Liver (tissue), 9 donors: ENCODE measurements around the gene FAM3A. TPM values are rescaled to one million over a fixed set of nuclear protein-coding genes. Genes with fewer than 3 reads are reported as not detected.

Experiments used
- DNase-seq: peaks from one replicate; pipeline ENCODE4 v3.0.0-alpha.2; 2017; ENCODE audit warnings: low spot score
- H3K27ac ChIP-seq, 2 donors: one replicate each; pipeline ENCODE4 v1.7.0; 2013; ENCODE audit warnings: inconsistent platforms in 2 of 2, low read length in 2 of 2, control low read depth in 1 of 2, low read depth in 1 of 2, mild to moderate bottlenecking in 1 of 2
- H3K27me3 ChIP-seq, 4 donors: one replicate each; pipeline versions ENCODE4 v1.6.1 to v1.7.0; 2013; ENCODE audit warnings: low read length in 3 of 4, inconsistent platforms in 1 of 4, mild to moderate bottlenecking in 1 of 4, moderate library complexity in 1 of 4; ENCODE audit not compliant: control insufficient read depth in 4 of 4, insufficient read depth in 4 of 4
- H3K36me3 ChIP-seq, 4 donors: one replicate each; pipeline versions ENCODE4 v1.6.1 to v1.7.0; 2013; ENCODE audit warnings: low read length in 3 of 4, mild to moderate bottlenecking in 3 of 4, low read depth in 1 of 4, moderate library complexity in 1 of 4; ENCODE audit not compliant: control insufficient read depth in 4 of 4, insufficient read depth in 3 of 4
- H3K4me1 ChIP-seq, 4 donors: one replicate each; pipeline versions ENCODE4 v1.6.1 to v1.7.0; 2013; ENCODE audit warnings: low read length in 3 of 4, mild to moderate bottlenecking in 3 of 4, moderate library complexity in 1 of 4; ENCODE audit not compliant: control insufficient read depth in 4 of 4, insufficient read depth in 4 of 4
- H3K4me3 ChIP-seq, 3 donors: one replicate each; pipeline versions ENCODE4 v1.6.1 to v1.7.0; 2013; ENCODE audit warnings: low read length in 3 of 3, control low read depth in 1 of 3, low read depth in 1 of 3, mild to moderate bottlenecking in 1 of 3
- H3K9ac ChIP-seq, 2 donors: one replicate each; pipeline ENCODE4 v1.7.0; 2013; ENCODE audit warnings: low read length in 2 of 2, mild to moderate bottlenecking in 2 of 2, moderate library complexity in 2 of 2, control low read depth in 1 of 2, low read depth in 1 of 2
- H3K9me3 ChIP-seq, 4 donors: one replicate each; pipeline versions ENCODE4 v1.6.1 to v1.7.0; 2013; ENCODE audit warnings: low read length in 3 of 4; ENCODE audit not compliant: control insufficient read depth in 4 of 4
- CTCF ChIP-seq: fragments of 150-350 bp; IDR thresholded peaks from 2 replicates; pipeline ENCODE4 v1.5.1; 2017; ENCODE audit warnings: improper control_type of control experiment, low read depth, low read length; ENCODE audit not compliant: missing input control
- EGR1 ChIP-seq, 2 donors: IDR thresholded peaks; 2 replicates each; pipeline ENCODE4 v1.6.1; 2016 to 2018; ENCODE audit warnings: antibody characterized with exemption in 2 of 2, low read depth in 2 of 2
- FOXA1 ChIP-seq: IDR thresholded peaks from 2 replicates; pipeline ENCODE4 v1.6.1; 2016; ENCODE audit warnings: antibody characterized with exemption
- FOXA2 ChIP-seq: IDR thresholded peaks from 2 replicates; pipeline ENCODE4 v1.6.1; 2016; ENCODE audit warnings: antibody characterized with exemption
- GABPA ChIP-seq, 2 donors: IDR thresholded peaks in 1 of 2; conservative IDR thresholded peaks in 1 of 2; 2 replicates each; pipeline ENCODE4 v1.6.1; 2016; ENCODE audit warnings: antibody characterized with exemption in 2 of 2, mild to moderate bottlenecking in 1 of 2, moderate library complexity in 1 of 2
- HNF4A ChIP-seq, 2 donors: conservative IDR thresholded peaks; 2 replicates each; pipeline ENCODE4 v1.6.1; 2016; ENCODE audit warnings: antibody characterized with exemption in 2 of 2, mild to moderate bottlenecking in 2 of 2
- HNF4G ChIP-seq: IDR thresholded peaks from 2 replicates; pipeline ENCODE4 v1.6.1; 2016; ENCODE audit warnings: antibody characterized with exemption
- JUND ChIP-seq, 2 donors: IDR thresholded peaks; 2 replicates each; pipeline ENCODE4 v1.6.1; 2016; ENCODE audit warnings: antibody characterized with exemption in 2 of 2
- MAX ChIP-seq: IDR thresholded peaks from 2 replicates; pipeline ENCODE4 v1.6.1; 2016; ENCODE audit warnings: antibody characterized with exemption
- NR2F2 ChIP-seq: IDR thresholded peaks from 2 replicates; pipeline ENCODE4 v1.6.1; 2016; ENCODE audit warnings: antibody characterized with exemption
- RAD21 ChIP-seq, 2 donors: IDR thresholded peaks; 2 replicates each; pipeline ENCODE4 v1.6.1; 2016; ENCODE audit warnings: antibody characterized with exemption in 2 of 2, mild to moderate bottlenecking in 2 of 2
- RXRA ChIP-seq, 2 donors: IDR thresholded peaks; 2 replicates each; pipeline ENCODE4 v1.6.1; 2017 to 2018; ENCODE audit warnings: antibody characterized with exemption in 2 of 2, mild to moderate bottlenecking in 1 of 2
- SP1 ChIP-seq: IDR thresholded peaks from 2 replicates; pipeline ENCODE4 v1.6.1; 2018; ENCODE audit warnings: antibody characterized with exemption, mild to moderate bottlenecking
- TAF1 ChIP-seq: conservative IDR thresholded peaks from 2 replicates; pipeline ENCODE4 v1.6.1; 2016; ENCODE audit warnings: antibody characterized with exemption, mild to moderate bottlenecking
- YY1 ChIP-seq: IDR thresholded peaks from 2 replicates; pipeline ENCODE4 v1.6.1; 2016; ENCODE audit warnings: antibody characterized with exemption, mild to moderate bottlenecking
- ZBTB33 ChIP-seq: IDR thresholded peaks from 2 replicates; pipeline ENCODE4 v1.6.1; 2016; ENCODE audit warnings: antibody characterized with exemption
- WGBS: extraction: QIAGEN DNeasy Blood & Tissue Kit; methylation state at CpG from one replicate; pipeline ENCODE4 v1.1.7; 2013; 5-methylcytosine and 5-hydroxymethylcytosine counted together
- polyA plus RNA-seq, 2 donors: library from polyadenylated mRNA; stranded (reverse) in 1 of 2; unstranded in 1 of 2; fragments of 200-250 nt in 1 of 2; fragments of >200 nt in 1 of 2; fragmentation: Nextera tagmentation in 1 of 2; extraction: Ambion mirVana in 1 of 2; gene quantifications; one replicate each; pipeline versions ENCODE4 v1.2.1 to v1.2.3, GENCODE V29; 2013 to 2015
- total RNA-seq, 2 donors: library from RNA; depleted of rRNA; stranded (reverse); fragments of >200 nt; gene quantifications; one replicate each; pipeline ENCODE4 v1.2.3, GENCODE V29; 2014
- TF ChIP-seq, protein P1 (sequence below): IDR thresholded peaks from 2 replicates; pipeline ENCODE4 v1.6.1; 2016; ENCODE audit warnings: antibody characterized with exemption
- TF ChIP-seq, protein P2 (sequence below): IDR thresholded peaks from 2 replicates; pipeline ENCODE4 v1.6.1; 2016; ENCODE audit warnings: antibody characterized with exemption, mild to moderate bottlenecking
- donor health status: healthy.
- donor health status: healthy.
- donor health status: healthy.
- donor health status: healthy.
- donor health status: healthy.

Gene FAM3A
- total and polyA plus RNA-seq, 4 donors, result 11.6 to 36.3 (median 34.2) TPM

DNA sequence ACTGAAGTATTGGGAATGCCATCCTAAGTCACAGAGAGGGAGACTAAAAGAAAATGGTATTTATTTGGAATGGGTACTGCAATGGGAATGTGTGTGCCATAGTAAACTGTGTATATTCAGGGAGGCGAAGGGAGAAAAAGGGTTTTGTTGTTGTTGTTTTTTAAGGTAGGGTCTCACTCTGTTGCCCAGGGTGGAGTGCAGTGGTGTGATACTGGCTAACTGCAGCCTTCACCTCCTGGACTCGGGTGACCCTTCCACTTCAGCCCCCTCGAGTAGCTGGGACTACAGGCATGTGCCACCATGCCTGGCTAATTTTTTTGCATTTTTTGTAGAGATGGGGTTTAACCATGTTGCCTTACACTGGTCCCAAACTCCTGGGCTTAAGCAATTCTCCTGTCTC is 21.3 kb downstream of the FAM3A start (continued):
- TF ChIP-seq JUND (IDR thresholded peaks at IDR 0.05), result no peak
- no peak for TF ChIP-seq FOXA2
- TF ChIP-seq ZBTB33, result no peak

DNA sequence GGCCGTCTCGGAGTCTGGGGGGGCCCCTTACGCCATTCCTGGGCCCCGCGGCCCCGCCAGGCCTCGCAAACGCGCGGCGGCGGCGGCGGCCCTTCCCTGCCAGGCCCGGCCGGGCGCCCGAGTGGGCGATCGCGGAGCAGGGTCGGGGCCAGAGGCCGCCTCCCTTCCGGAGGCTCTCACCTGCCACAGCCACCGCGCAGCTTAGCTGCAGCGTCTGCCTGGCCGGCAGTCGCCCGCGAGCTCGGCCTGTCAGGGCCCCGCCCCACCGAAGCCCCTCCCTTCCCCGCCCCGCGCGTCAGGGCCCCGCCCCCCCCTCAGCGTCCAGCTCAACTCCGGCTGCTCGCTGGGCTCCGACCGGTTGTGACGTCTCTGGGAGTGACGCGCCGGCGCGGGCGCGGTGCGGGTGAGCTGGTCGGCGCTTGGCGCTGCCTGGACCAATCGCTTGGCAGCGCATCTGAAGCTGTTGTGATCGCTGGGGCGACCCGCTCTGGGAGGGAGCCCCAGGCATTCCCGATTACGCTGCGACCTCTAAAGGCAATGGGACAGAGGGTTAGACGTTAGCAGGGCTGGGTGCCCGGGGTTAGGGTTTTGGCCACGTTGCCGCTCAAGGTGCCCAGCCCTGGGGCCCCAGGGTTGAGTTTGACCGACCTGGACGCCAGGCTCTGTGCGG is 25.5 kb downstream of the FAM3A start, which contains the start of gene SLC10A3:
SLC10A3 (minus strand) TSS at position 216 of the 670 bp plus-strand sequence. CDS start 1,689 bp downstream, outside the sequence.
- peak within 1 kb of the TSS; percentile 5 to 81 for H3K9ac ChIP-seq
- under 1% methylated on average over 71 of the region's 71 CpGs for WGBS
- H3K36me3 ChIP-seq, result peaks cover 0 to 3% (median 0%) of the 10 kb centered on the region in 4 donors
- peaks cover 0 to 3% (median 0%) of the 10 kb centered on the region in 4 donors for H3K27me3 ChIP-seq
- H3K27ac ChIP-seq, result peak within 1 kb of the TSS; percentile 88 to 94
- H3K4me3 ChIP-seq, result peak within 1 kb of the TSS; percentile 56 to 67 (median 57)
- peak; percentile 91 for DNase-seq
- no peaks in the 10 kb centered on the region for H3K9me3 ChIP-seq
- TF ChIP-seq, protein P1, sequence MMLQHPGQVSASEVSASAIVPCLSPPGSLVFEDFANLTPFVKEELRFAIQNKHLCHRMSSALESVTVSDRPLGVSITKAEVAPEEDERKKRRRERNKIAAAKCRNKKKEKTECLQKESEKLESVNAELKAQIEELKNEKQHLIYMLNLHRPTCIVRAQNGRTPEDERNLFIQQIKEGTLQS, result no peak
- TF ChIP-seq CTCF, result no peak
- TF ChIP-seq JUND (IDR thresholded peaks at IDR 0.05), result no peak
- TF ChIP-seq FOXA1, result no peak
- peak; percentile 56 for TF ChIP-seq YY1
- TF ChIP-seq HNF4G, result no peak
- TF ChIP-seq RAD21 (IDR thresholded peaks at IDR 0.05), result peak; percentile 37 to 39
- TF ChIP-seq, protein P2, sequence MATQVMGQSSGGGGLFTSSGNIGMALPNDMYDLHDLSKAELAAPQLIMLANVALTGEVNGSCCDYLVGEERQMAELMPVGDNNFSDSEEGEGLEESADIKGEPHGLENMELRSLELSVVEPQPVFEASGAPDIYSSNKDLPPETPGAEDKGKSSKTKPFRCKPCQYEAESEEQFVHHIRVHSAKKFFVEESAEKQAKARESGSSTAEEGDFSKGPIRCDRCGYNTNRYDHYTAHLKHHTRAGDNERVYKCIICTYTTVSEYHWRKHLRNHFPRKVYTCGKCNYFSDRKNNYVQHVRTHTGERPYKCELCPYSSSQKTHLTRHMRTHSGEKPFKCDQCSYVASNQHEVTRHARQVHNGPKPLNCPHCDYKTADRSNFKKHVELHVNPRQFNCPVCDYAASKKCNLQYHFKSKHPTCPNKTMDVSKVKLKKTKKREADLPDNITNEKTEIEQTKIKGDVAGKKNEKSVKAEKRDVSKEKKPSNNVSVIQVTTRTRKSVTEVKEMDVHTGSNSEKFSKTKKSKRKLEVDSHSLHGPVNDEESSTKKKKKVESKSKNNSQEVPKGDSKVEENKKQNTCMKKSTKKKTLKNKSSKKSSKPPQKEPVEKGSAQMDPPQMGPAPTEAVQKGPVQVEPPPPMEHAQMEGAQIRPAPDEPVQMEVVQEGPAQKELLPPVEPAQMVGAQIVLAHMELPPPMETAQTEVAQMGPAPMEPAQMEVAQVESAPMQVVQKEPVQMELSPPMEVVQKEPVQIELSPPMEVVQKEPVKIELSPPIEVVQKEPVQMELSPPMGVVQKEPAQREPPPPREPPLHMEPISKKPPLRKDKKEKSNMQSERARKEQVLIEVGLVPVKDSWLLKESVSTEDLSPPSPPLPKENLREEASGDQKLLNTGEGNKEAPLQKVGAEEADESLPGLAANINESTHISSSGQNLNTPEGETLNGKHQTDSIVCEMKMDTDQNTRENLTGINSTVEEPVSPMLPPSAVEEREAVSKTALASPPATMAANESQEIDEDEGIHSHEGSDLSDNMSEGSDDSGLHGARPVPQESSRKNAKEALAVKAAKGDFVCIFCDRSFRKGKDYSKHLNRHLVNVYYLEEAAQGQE, result peak; percentile 65
- TF ChIP-seq EGR1 (IDR thresholded peaks at IDR 0.05; ENCODE audit: low read depth in 2 of 2), result no peak
- TF ChIP-seq MAX, result no peak
- peak; percentile 32 to 36 for TF ChIP-seq RXRA (IDR thresholded peaks at IDR 0.05)
- no peak for TF ChIP-seq HNF4A (conservative IDR thresholded peaks at IDR 0.05)
- TF ChIP-seq TAF1, result peak; percentile 60
- no peak for TF ChIP-seq FOXA2
- peak in 1 of 2 donors; percentile 63 for TF ChIP-seq GABPA (IDR thresholded peaks at IDR 0.05 in 1 of 2, conservative IDR thresholded peaks at IDR 0.05 in 1 of 2)
- peak; percentile 58 for TF ChIP-seq SP1
- no peak for TF ChIP-seq NR2F2
- TF ChIP-seq ZBTB33, result no peak
- H3K4me1 ChIP-seq, result peaks cover under 1 to 18% (median 8%) of the 10 kb centered on the region in 4 donors
